NCI-H2196 treated with DMSO at 0.1 percent for 48 hours (cell line): ENCODE data around the gene GBA3.

Source experiments
- DNase-seq: peaks from one replicate; lab custom pipeline; 2025; ENCODE audit not compliant: unreplicated experiment; lab: John Stamatoyannopoulos, UW

Gene GBA3

GRCh38 chr4:22695029-22695428, 2.3 kb downstream of the GBA3 start:
- no peak for DNase-seq

GRCh38 chr4:22695917-22696316, 3.2 kb downstream of the GBA3 start:
- DNase-seq, result no peak

GRCh38 chr4:22703912-22704311, 11.2 kb downstream of the GBA3 start:
- DNase-seq, result no peak

GRCh38 chr4:22707390-22707789, 14.7 kb downstream of the GBA3 start:
- no peak for DNase-seq

GRCh38 chr4:22708961-22709360, 16.2 kb downstream of the GBA3 start:
- DNase-seq, result no peak

- no peak for DNase-seq
Measured at GRCh38 chr4:22712105-22712504, 19.4 kb downstream of the GBA3 start.

GRCh38 chr4:22712529-22712928, 19.8 kb downstream of the GBA3 start:
- no peak for DNase-seq

- DNase-seq, result no peak
Measured at GRCh38 chr4:22713841-22714240, 21.1 kb downstream of the GBA3 start.

- DNase-seq, result no peak
Measured at GRCh38 chr4:22719218-22719617, 26.5 kb downstream of the GBA3 start.

GRCh38 chr4:22720091-22720490, 27.4 kb downstream of the GBA3 start:
- no peak for DNase-seq

GRCh38 chr4:22721204-22721603, 28.5 kb downstream of the GBA3 start:
- DNase-seq, result no peak

GRCh38 chr4:22730021-22730420, 37.3 kb downstream of the GBA3 start:
- no peak for DNase-seq

- no peak for DNase-seq
Measured at GRCh38 chr4:22733816-22734215, 41.1 kb downstream of the GBA3 start.

GRCh38 chr4:22736912-22737311, 44.2 kb downstream of the GBA3 start:
- no peak for DNase-seq

GRCh38 chr4:22739968-22740367, 47.2 kb downstream of the GBA3 start:
- DNase-seq, result no peak

- no peak for DNase-seq
Measured at GRCh38 chr4:22741744-22742143, 49.0 kb downstream of the GBA3 start.

GRCh38 chr4:22743290-22743689, 50.6 kb downstream of the GBA3 start:
- DNase-seq, result no peak

- DNase-seq, result no peak
Measured at GRCh38 chr4:22744478-22745062, 51.8 kb downstream of the GBA3 start.

- no peak for DNase-seq
Measured at GRCh38 chr4:22745234-22745633, 52.5 kb downstream of the GBA3 start.

- no peak for DNase-seq
Measured at GRCh38 chr4:22754116-22754515, 61.4 kb downstream of the GBA3 start.

- DNase-seq, result no peak
Measured at GRCh38 chr4:22762548-22762947, 69.8 kb downstream of the GBA3 start.

GRCh38 chr4:22764183-22764582, 71.4 kb downstream of the GBA3 start:
- no peak for DNase-seq

- no peak for DNase-seq
Measured at GRCh38 chr4:22766068-22766467, 73.3 kb downstream of the GBA3 start.
